HepG2 (cell line): ENCODE measurements around the gene TASP1. TPM values are rescaled to one million over a fixed set of nuclear protein-coding genes. Genes with fewer than 3 reads are reported as not detected.
A peak's percentile ranks its signal among the peaks of the same experiment; 100 is the strongest.

Experiments used
- BRCA1 ChIP-seq: sonication (generic); formaldehyde crosslinking; IDR thresholded peaks from 2 replicates; pipeline ENCODE4 v1.4.0; 2020; ENCODE audit warnings: missing genetic modification reagents
- E2F1 ChIP-seq: sonication (generic); formaldehyde crosslinking; IDR thresholded peaks from 2 replicates; pipeline ENCODE4 v1.5.0; 2020; ENCODE audit warnings: missing genetic modification reagents
- FOXA1 ChIP-seq, 2 experiments: fragments of 450-650 bp in 1 of 2; sonication (generic) in 1 of 2; formaldehyde crosslinking in 1 of 2; IDR thresholded peaks; 2 replicates each; pipeline versions ENCODE4 v1.4.0 to v1.6.1; 2016 to 2020; ENCODE audit warnings: missing genetic modification reagents in 1 of 2
- HNF1B ChIP-seq: sonication (generic); formaldehyde crosslinking; IDR thresholded peaks from 2 replicates; pipeline ENCODE4 v1.5.1; 2020; ENCODE audit warnings: mild to moderate bottlenecking, moderate library complexity, missing genetic modification reagents
- HNF4G ChIP-seq, 2 experiments: sonication (generic) in 1 of 2; formaldehyde crosslinking in 1 of 2; IDR thresholded peaks; 2 replicates each; pipeline versions ENCODE4 v1.4.0 to v1.6.1; 2011 to 2020; ENCODE audit warnings: borderline replicate concordance in 2 of 2, low read depth in 2 of 2, mild to moderate bottlenecking in 2 of 2, low read length in 1 of 2, missing genetic modification reagents in 1 of 2, moderate library complexity in 1 of 2
- HNRNPK ChIP-seq: fragments of 200-400 bp; formaldehyde crosslinking; IDR thresholded peaks from 2 replicates; pipeline ENCODE4 v1.6.1; 2018; ENCODE audit warnings: low read length, low read depth, moderate library complexity, mild to moderate bottlenecking; ENCODE audit not compliant: poor library complexity, severe bottlenecking
- JUNB ChIP-seq: sonication (generic); formaldehyde crosslinking; IDR thresholded peaks from 2 replicates; pipeline ENCODE4 v1.8.0; 2022; ENCODE audit warnings: missing genetic modification reagents, mild to moderate bottlenecking, borderline replicate concordance
- NFIC ChIP-seq: IDR thresholded peaks from 2 replicates; pipeline ENCODE4 v1.6.1; 2012; ENCODE audit warnings: mild to moderate bottlenecking, low read length, inconsistent platforms
- SMYD3 ChIP-seq: sonication (generic); formaldehyde crosslinking; IDR thresholded peaks from 2 replicates; pipeline ENCODE4 v1.8.1; 2023; ENCODE audit warnings: mild to moderate bottlenecking, missing genetic modification reagents
- ZBTB10 ChIP-seq: sonication (generic); formaldehyde crosslinking; IDR thresholded peaks from 2 replicates; pipeline ENCODE4 v1.4.0; 2020; ENCODE audit warnings: missing genetic modification reagents, borderline replicate concordance
- ZNF687 ChIP-seq: sonication (generic); formaldehyde crosslinking; IDR thresholded peaks from 2 replicates; pipeline ENCODE4 v1.5.1; 2020; ENCODE audit warnings: mild to moderate bottlenecking, missing genetic modification reagents, moderate library complexity
- ZSCAN5A ChIP-seq: sonication (generic); formaldehyde crosslinking; IDR thresholded peaks from 2 replicates; pipeline ENCODE4 v1.8.0; 2022; ENCODE audit warnings: mild to moderate bottlenecking, missing genetic modification reagents, borderline replicate concordance
- polyA plus RNA-seq, 8 experiments: library from polyadenylated mRNA; depleted of rRNA in 3 of 8; stranded (reverse) in 7 of 8; unstranded in 1 of 8; fragments of >200 nt; fragmentation: Illumina TruSeq in 4 of 8; extraction: Trizol in 4 of 8; gene quantifications; 2 replicates each; pipeline versions ENCODE4 v1.2.1 to v1.2.3, GENCODE V29; 2011 to 2016; ENCODE audit warnings: low read depth in 4 of 8, missing spikeins in 1 of 8, mixed read lengths in 1 of 8; ENCODE audit not compliant: insufficient read depth in 1 of 8
- total RNA-seq, 5 experiments: library from RNA; depleted of rRNA; stranded (reverse); fragments of >200 nt; fragmentation: Illumina TruSeq; extraction: Trizol; gene quantifications; 2 replicates each; pipeline ENCODE4 v1.2.3, GENCODE V29; 2016; ENCODE audit warnings: low read depth in 1 of 5

TASP1 gene
- total and polyA plus RNA-seq, 2 of the 13 experiments (the other 11 are each of a cell fraction or from before 2014, with no cell fraction given) = 10.0 to 25.2 TPM

- peak; percentile 39; the same call in 1 of the 2 replicates for TF ChIP-seq HNF1B
- peak; percentile 56; the same call in 1 of the 2 replicates for TF ChIP-seq BRCA1
- no peak for TF ChIP-seq HNRNPK
- TF ChIP-seq ZSCAN5A (CRISPR knock-in tag) = peak; percentile 47; the same call in 1 of the 2 replicates
- peak; percentile 91 for TF ChIP-seq SMYD3 (CRISPR knock-in tag)
- peak; percentile 98 for TF ChIP-seq NFIC
- no peak for TF ChIP-seq ZNF687 (CRISPR knock-in tag)
- TF ChIP-seq JUNB (CRISPR knock-in tag) = peak; percentile 47; the same call in 1 of the 2 replicates
- TF ChIP-seq E2F1 (CRISPR knock-in tag) = 0 out of 2 replicates have a peak, but pooled peaks have one; percentile 54
- TF ChIP-seq HNF4G (IDR thresholded peaks at IDR 0.05; ENCODE audit: borderline replicate concordance, low read depth, low read length) = peak; percentile 82
- TF ChIP-seq HNF4G (CRISPR knock-in tag; IDR thresholded peaks at IDR 0.05; ENCODE audit: borderline replicate concordance, low read depth) = peak; percentile 90; the same call in 1 of the 2 replicates
- no peak for TF ChIP-seq ZBTB10
- TF ChIP-seq FOXA1 (IDR thresholded peaks at IDR 0.05) = no peak
- peak; percentile 77 for TF ChIP-seq FOXA1 (CRISPR knock-in tag; IDR thresholded peaks at IDR 0.05)
These were observed 220.2 kb downstream of the TASP1 start (continued) for GRCh38 chr20:13418263-13419229.
